AG04450 (cell line): ENCODE measurements around the gene SEMA3B. TPM values are rescaled to one million over a fixed set of nuclear protein-coding genes. Genes with fewer than 3 reads are reported as not detected.

ENCODE experiments used
- CTCF ChIA-PET: fragments of 300-600, 350-600 bp; formaldehyde crosslinking; extraction: SDS; loops from one replicate; lab custom pipeline; 2022; ENCODE audit warnings: antibody characterized with exemption, inconsistent platforms; lab: Charles Lee
- POLR2A ChIA-PET: fragments of 350-600 bp; formaldehyde crosslinking; extraction: SDS; loops from one replicate; lab custom pipeline; 2021; ENCODE audit warnings: antibody characterized with exemption, inconsistent platforms; lab: Yijun Ruan, JAX
- DNase-seq: peaks from one replicate; pipeline ENCODE4 v3.0.0-alpha.2; 2011; ENCODE audit warnings: low read depth, low spot score
- H3K27ac ChIP-seq: one replicate; pipeline ENCODE4 v1.5.1; 2012; ENCODE audit warnings: low read depth, low read length, control low read depth
- H3K27me3 ChIP-seq: one replicate; pipeline ENCODE4 v1.6.0; 2012; ENCODE audit warnings: low read length; ENCODE audit not compliant: control insufficient read depth, insufficient read depth
- H3K4me3 ChIP-seq: 2 replicates; pipeline ENCODE4 v1.5.1; 2011; ENCODE audit warnings: mild to moderate bottlenecking, low read depth, low read length, control low read depth
- H3K9me3 ChIP-seq: 2 replicates; pipeline ENCODE4 v1.5.1; 2012; ENCODE audit warnings: low read length; ENCODE audit not compliant: control insufficient read depth, insufficient read depth
- CTCF ChIP-seq: IDR thresholded peaks from 2 replicates; pipeline ENCODE4 v1.5.1; 2011; ENCODE audit warnings: low read depth, low read length, control low read depth, inconsistent platforms
- polyA plus RNA-seq: library from polyadenylated mRNA; depleted of rRNA; stranded (reverse); fragments of >200 nt; gene quantifications from 2 replicates; pipeline ENCODE4 v1.2.3, GENCODE V29; 2011

The SEMA3B gene
- polyA plus RNA-seq, 1 experiment = 22.0 TPM

DNA sequence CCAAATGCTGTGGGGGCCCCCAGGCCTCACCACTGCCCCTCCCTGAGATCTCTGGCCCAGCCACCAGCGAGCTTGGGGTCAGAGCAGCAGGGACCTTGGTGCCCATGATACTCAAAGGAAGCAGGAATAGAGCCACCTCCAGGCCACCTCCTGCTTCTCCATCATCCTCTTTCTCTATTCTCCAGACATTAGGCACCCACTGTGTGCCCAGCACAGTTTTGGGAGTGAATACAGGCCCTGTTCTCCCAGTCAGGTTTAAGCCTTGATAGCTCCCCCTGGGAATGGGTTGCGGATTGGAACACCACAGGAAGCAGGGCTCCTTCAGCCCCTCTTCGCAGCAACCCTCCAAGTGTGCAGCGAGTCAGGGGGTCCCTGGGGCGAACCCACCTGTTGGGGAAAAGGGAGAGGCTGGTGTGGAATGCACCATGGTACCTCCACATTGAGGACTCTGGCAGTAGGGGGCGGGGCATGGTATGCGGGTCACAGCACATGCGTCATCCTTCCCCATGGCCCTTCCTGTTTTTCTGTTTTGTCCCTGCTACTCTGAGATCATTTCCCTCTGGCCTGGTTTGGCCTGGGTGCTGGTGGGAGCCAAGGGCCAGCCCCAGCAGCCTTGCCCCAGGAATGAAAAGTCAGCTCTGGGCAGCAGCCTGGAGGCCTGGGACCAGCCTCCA, 14.2 kb upstream of the SEMA3B start:
- Histone ChIP-seq H3K27ac (peak overlapping the region; percentile 39), H3K27me3 (no peaks in the 10 kb centered on the region), H3K9me3 (no peaks in the 10 kb centered on the region; the same call in 1 of the 2 replicates), H3K4me3 (no peak overlapping the region)
- POLR2A ChIA-PET = no interaction called here
- no peak for TF ChIP-seq CTCF
- CTCF ChIA-PET = interaction anchor here (0.6 to 1.7 kb wide), 2 partner anchors 8 to 28 kb away, joined by 6 to 8 read pairs; no protein-coding TSS in a partner anchor
- DNase-seq = no peak

DNA sequence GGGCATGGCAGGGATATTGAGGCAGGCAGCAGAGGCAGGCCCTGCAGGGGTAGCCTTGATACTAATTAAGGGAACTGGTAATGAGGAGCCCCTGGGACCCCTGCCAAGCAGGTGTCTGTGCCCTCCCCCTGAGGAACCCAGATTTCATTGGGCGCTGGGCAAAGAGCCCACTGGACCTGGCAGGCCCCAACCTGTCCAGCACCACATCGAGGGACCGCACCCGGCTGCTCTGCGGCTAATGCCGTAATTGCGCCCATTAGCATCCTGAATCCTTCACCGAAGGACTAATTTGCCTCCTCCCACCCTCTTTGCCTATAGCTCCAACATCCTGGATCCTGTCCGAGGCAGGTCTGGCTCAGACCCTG, 13.7 kb upstream of the SEMA3B start:
- POLR2A ChIA-PET = no interaction called here
- CTCF ChIA-PET = interaction anchor here (0.6 to 1.9 kb wide), 5 partner anchors 9 to 583 kb away, joined by 4 to 8 read pairs (median 6); no protein-coding TSS in a partner anchor
- TF ChIP-seq CTCF = no peak
- Histone ChIP-seq H3K27me3 (no peaks in the 10 kb centered on the region), H3K27ac (peak overlapping the region; percentile 39), H3K4me3 (no peak overlapping the region), H3K9me3 (no peaks in the 10 kb centered on the region; the same call in 1 of the 2 replicates)
- DNase-seq = no peak

- DNase-seq = no peak
- Histone ChIP-seq H3K9me3 (no peaks in the 10 kb centered on the region; the same call in 1 of the 2 replicates), H3K27ac (no peak overlapping the region), H3K4me3 (no peak overlapping the region), H3K27me3 (no peaks in the 10 kb centered on the region)
- peak; percentile 64 for TF ChIP-seq CTCF
- CTCF ChIA-PET = interaction anchor here (0.6 to 4.8 kb wide), 9 partner anchors 7 to 69 kb away, joined by 3 to 35 read pairs (median 6); no protein-coding TSS in a partner anchor
- POLR2A ChIA-PET = interaction anchor here (1.1 kb wide), 1 partner anchor 12 kb away, joined by 3 read pairs; the partner anchor contains the start of gene SEMA3B
Observed at GRCh38 chr3:50256978-50257890, 11.7 kb upstream of the SEMA3B start.

- Histone ChIP-seq H3K9me3 (no peaks in the 10 kb centered on the region; the same call in 1 of the 2 replicates), H3K27me3 (no peaks in the 10 kb centered on the region), H3K27ac (no peak overlapping the region), H3K4me3 (no peak overlapping the region)
- TF ChIP-seq CTCF = no peak
- POLR2A ChIA-PET = interaction anchor here (0.6 kb wide), 1 partner anchor 63 kb away, joined by 5 read pairs; no protein-coding TSS in a partner anchor
- CTCF ChIA-PET = interaction anchor here (0.6 to 4.8 kb wide), 9 partner anchors 8 to 161 kb away, joined by 3 to 35 read pairs (median 6); no protein-coding TSS in a partner anchor
- no peak for DNase-seq
Observed at GRCh38 chr3:50258029-50258680, 10.8 kb upstream of the SEMA3B start.
